Stimulated activated CD4-positive, alpha-beta T cell treated with anti-CD3 and anti-CD28 coated beads, TNF-alpha, amount 100 ng/mL, for 48 hours (primary cell): ENCODE data around the gene STUM.

Source experiments
- DNase-seq, 3 donors: peaks; one replicate each; pipeline ENCODE4 v3.0.0-alpha.2; 2020; ENCODE audit warnings: low read depth in 3 of 3

Gene STUM

DNA sequence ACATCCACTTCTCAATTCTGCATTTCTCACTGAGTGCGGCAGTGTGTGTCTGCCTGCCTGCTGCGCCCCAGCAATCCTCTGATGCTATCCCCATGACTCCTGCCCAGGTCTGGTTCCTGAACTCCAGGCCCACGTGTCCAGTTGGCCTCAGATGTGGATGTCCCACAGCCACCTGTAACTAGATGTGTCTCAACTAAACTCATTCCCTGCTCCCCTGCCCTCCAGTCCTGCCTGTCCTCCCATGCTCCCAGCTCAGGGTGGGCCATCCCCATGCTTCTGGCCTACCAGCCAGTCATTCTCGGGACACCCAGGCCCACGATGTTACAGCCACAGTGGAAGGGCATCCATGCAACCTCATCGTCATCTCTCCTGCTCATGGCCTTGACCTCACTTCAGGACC is 76.8 kb downstream of the STUM start:
- DNase-seq = no peak

DNA sequence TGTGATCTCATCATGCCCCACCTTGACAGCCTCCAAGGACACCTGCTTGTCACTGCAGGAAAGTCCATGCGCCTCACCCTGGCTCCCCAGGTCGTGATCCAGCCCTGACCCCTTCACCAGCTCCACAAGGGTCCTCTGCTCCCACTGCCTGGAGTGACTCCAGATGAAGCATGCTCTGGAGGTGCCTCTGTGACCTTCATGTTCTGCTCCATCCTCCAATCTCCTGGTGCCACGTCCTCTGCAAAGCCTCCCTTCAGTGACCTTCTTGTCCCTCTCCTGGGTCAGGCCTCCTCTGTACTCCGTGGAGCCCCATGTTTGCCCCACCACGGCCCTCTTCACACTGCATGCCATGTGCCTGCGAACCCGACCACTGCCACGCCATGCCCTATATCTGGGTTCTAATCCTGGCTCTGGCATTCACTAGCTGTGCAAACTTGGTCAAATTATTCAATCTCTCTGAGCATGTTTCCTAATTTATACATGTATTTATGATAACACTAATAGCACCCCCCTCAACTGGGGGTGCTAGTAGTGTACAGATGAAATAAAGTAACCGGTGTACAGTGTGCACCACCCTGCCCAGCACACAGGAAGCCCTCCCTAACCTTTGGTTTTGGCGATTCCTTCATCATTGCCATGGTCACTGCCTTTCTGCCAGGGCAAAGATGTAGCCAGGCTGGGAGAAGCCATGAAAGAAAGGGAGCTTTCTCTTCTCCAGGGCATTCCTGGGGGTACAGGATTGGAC is 77.4 kb downstream of the STUM start:
- DNase-seq = no peak

DNA sequence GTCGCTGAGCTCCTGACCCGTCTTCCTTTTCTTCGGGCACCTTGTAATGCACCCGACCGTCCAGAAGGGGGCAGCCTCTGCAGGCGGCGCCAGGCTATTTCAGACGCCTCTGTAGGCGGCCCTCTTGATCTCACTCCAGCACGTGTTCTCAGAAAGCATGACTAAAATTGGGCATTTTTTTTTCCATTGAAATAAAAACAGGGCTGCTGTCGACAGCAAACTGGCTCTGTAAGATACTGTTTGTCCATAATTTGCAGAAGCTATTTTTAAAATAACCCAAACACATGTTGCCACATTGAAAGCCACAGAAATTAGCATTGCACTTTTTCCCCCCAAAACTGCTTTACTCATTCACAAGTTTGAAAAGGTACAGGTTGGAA is 78.0 kb downstream of the STUM start:
- DNase-seq = peak; percentile 70 to 79 (median 76)

DNA sequence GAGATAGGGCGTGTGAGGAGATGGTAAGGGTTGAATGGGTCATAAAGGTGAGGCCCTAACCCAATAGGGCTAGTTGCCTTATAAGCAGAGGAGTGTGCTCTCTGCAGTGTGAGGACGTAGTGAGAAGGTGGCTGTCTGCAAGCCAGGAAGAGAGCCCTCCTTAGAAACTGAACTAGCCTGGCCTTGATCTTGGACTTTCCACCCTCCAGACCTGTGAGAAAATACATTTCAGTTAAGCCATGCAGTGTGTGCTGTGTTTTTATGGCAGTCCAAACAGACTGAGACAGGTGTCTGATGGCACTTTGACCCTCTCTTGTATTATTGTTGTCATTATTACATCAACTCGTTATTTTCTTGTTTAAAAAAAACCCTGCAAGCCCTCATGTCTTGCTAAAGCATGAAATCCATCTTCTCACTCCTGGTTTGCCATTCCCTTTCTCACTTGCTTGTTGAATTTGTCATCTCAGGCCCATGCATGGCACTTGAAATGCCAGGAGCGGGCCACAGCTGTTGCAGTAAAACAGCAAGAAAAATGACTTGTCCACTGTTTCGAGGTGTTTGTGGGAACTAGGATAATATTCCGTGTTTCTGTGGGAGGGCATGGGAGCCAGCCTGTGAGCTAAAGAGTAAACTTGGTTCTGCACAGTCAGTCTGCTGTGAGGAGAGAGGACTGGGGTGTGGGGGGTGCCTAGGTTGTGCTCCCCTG is 78.6 kb downstream of the STUM start:
- no peak for DNase-seq

DNA sequence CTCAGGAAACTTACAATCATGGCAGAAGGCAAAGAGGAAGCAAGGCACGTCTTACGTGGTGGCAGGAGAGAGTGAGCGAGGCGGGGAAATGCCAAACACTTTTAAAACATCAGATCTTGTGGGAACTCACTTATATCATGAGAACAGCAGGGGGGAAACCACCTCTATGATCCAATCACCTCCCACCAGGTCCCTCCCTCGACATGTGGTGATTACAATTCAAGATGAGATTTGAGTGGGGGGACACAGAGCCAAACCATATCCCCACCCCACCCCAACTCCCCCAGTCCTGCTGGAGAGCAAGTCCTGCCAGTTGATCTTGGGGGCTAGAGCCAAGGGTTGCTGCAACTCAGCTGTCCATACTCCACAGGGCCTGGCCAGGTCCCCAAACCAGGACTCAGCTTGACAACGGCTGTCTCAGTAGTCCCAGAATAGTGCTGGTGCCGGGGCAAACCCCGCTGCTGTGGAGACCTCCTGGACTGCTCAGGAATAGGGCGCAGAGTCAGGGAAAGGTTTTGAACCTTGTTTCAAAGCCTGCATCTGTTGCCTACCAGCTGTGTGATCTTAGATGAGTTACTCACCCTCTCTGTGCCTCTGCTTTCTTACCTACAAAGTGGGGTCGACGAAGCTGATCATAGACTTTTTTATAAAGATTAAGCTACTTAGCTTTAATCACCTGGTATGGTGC is 79.5 kb downstream of the STUM start:
- DNase-seq = no peak

DNA sequence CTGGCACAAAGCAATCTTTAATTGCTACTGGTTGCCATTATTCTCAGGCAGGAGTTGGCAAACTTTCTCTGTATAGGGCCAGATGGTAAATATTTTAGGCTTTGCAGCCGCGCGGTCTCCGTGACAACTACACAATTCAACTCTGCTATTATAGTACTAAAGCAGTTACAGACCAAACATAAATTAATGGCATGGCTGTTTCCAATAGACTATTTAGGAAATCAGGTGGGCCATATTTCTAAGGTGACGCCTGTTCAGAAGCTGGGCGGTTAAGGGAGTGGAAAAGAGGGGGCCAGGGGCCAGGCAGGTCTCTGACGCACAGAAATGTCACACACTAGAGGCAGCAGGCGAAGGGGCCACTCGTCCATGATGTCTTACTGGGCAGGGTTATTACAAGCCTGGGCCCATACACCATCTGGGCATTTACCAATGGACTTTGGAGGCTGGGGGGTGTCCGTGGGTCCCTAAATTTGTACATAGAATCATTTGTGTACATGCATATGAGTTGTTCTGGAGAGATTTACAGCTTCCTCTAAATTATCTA is 80.1 kb downstream of the STUM start:
- DNase-seq = no peak

DNA sequence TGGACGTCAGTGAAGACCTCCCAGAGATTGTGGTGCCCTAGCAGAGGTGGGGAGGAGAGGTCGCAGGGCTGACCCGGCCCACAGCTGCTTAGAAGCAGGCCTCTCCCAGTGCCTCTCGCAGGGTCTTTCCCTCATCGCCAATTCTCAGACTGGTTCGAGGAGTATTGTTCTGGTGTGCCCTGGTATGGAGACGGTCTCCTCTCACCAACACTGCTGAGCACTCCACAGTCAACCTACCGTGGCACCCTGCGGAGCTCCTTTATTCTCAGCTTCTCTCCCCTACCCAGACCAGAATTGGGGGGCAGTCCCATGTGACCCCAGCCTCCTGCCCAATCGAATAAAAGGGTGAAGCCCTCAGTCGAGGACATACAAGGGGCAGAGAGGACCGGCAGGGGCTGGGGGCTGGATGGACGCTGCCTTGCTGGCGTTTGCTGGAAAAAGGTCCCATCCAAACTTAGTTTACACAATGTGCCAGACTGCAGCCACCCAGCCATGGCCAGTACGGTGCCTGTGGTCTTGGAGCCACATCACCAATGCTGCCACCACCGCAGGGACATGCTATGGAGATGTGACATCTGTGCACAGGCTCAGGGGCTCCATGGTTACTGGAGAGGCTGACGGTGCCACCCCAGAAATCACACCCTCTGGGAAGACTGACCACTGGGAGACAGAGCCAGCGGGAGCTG is 80.8 kb downstream of the STUM start:
- no peak for DNase-seq

DNA sequence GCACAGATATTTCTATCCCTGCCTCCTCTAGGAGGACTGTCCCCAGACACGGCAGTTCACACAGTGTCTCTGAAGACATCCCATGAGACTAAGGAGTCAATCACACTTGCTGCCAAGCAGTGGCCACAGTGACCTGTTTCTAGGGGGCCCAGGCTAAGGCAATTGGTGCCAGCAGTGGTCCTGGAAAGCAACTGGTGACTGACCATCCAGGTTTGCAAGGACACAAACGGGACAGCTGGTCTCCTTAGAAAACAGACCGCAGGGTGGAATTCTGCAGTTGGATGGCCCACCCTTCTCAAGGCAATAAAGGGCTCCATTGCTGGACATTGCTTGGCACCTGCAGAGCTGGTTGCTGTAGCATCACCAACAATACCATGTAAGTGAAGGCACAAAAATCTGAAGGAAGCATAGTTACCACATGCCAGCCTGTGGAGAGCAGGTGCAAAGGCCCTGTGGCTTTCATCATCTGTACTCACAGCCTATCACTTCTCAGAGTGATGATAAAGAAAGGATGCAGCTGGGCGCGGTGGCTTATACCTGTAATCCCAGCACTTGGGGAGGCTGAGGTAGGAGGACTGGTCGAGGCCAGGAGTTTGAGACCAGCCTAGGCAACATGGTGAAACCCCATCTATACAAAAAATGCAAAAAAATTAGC is 81.5 kb downstream of the STUM start:
- no peak for DNase-seq

DNA sequence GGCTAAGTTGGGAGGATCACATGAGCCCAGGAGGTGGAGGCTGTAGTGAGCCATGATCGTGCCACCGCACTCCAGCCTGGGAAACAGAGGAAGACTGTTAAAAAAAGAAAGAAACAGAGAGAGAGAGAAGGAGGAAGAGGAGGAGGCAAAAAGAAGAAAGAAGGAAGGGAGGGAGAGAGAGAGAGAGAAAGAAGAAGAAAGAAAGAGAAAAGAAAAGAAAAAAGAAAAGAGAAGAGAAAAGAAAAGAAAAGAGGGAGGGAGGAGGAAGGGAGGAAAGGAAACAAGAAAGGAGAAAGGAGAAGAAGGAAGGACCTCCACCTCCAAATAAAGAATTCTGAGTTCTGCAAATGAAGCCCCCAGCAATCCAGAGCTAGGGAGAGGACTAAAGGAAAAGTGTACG is 82.0 kb downstream of the STUM start:
- no peak for DNase-seq

DNA sequence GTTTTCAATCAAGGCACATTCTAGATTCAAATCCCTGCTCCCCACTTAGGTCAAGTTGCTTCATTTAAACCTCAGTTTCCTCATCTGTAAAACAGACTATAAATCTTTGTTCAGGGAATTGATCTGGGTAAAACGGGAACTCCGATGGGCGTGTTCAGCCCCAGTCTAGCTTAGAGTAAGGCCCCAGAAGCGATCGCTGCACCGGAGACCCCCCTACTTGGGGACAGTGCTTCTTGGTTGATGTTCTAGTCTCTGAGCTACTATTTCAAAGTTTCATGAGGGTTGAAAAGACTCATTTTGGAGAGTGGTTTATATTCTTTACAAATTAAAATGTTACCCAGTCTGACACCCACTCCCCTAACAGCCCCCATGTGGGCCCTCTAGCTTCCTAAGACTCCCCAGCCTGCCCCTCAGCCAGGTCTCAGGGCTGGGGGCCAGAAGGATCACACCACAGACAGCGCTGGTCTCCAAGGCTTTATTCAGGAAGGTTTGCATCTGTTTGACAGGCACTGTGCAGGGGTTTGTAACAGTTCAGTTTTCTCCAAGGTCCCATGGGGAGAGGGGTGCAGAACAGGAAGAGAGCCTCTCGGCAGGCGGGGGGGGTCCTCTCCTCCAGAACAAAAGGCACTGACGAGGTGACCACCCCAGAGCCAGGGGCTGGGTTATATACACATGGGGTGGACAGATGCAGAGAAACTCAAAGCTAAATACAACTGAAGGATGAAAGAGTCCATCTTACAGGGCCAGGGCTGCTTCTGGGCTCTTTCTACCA is 82.9 kb downstream of the STUM start:
- DNase-seq = no peak

DNA sequence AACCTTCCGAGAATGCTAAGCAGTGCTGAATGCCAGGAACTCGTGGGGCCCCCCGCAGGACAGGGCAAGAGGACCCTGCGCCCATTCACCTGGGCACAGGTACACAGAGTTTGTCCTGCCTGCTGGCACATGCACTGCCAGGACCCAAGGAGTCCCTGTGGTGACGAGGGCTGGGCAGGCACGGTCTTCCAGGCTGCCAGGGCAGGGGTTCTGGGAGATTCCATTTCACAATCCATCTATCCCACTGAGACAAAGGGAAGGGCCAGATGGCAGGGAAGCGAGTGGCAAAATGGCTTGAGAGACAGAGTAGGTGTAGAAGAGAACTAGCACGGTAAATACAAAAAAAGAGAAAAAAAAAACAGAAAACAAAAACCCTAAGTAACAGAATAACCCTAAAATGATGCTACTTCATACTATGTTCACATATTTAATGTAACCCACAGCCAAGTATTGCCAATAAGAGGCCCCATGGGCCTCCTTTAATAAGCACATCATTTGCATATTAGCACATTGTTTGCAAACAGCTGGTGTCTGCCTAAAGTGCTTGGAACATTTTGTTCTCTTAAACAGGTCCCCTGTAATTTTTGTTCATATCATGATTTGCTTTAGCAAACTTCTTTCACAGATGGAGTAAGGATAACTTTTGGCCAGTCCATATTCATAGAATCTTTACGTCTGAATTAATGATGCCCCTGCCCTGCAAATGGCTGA is 83.8 kb downstream of the STUM start:
- no peak for DNase-seq

DNA sequence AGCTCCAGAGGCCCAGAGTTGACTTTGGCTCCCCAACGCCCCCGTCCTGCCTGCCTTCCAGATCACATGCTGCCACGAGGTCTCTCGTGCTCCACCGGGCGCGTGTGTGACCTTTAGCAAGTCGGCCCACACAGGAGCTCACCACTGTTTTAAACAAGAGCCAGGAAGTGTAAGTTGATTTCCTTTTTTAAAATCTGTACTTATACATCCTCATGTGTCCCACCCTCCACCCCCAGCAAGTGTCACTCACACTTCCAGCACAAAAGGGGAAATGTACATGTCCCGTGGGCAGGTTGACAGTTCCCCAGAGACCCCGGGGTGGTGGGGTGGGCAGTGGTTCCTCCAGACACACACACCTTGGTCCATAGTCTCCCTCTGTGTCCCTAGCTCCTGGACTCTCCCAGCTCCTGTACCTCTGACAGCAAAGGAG is 84.4 kb downstream of the STUM start:
- no peak for DNase-seq

DNA sequence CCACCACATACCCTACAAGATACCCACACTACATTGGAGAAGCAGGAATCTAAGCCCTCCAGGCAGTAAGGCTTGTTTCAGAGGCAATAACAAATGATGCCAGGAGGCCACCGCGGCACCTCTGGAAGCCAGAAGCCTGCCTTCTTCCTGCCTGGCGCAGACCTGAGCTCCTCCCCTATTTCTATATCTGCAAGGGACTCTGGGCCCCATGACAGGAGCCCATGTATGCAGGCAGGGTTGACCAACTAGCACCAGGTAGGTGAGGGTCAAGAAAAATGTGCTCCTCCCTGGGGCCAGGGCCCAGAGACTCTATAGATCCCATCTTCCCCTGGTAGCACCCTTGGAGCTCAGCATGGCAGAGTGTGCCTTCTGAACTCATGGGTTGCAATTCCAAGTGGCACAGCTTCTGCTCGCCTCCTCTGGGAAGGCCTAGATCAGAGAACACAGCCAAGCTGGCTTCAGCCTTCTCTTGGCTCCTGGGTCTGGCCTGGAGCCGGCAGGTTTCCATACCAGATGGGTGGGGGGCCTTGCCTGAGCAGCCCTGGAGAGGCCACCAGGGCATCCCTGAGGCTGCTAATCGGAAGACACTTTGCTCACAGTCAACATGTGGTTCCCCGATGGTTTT is 85.1 kb downstream of the STUM start:
- DNase-seq = no peak

DNA sequence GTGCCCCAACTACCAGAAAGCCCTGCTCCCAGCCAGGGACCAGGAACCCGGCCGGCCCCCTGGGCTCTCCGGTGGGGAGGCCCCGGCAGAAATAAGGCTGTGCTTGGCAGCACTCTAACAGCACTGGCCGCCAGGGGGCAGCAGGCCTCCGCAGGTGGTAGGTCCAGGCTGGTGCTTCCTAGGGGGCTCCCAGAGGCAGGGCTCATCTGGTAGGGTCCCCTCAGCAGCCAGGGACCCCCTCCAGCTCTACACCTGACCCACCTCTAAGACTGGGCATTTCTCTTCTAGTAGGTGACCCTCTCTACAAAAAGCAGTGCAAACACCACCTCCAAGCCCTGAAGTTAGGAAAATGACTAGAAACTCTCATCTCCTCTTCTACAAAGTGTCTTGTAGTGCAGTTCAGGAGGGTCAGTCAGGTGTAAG is 85.6 kb downstream of the STUM start:
- peak; percentile 58 to 77 (median 68) for DNase-seq

DNA sequence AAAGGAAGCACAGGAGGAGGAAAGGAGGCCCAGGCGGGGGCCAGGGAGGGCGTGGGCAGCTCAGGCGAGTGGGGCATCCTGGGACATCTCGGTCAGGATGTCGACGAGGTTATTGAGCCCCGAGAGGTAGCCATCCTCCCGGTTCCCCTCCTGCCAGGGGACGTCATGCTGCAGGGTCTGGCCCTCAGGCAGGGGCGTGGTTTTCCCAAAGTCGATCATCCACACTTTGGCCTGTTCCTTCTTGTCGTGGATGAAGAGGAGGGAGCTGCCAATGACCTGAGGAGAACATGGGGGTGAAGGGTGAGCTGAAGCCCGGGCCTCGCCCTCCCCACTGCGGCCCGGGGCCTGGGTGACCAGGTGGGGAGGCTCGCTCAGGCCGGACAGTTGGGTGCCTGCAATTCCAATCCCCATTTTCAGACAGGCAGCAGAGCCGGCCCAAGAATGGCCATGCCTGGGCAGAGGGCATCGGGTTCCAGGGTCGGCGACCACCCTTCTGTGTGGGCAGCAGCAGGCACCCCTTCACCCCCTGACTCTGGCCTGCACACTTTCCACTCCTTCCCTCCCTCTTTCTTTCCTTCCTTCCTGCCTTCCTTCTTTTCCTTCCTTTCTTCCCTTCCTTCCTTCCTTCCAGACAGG is 86.2 kb downstream of the STUM start:
- DNase-seq = no peak

DNA sequence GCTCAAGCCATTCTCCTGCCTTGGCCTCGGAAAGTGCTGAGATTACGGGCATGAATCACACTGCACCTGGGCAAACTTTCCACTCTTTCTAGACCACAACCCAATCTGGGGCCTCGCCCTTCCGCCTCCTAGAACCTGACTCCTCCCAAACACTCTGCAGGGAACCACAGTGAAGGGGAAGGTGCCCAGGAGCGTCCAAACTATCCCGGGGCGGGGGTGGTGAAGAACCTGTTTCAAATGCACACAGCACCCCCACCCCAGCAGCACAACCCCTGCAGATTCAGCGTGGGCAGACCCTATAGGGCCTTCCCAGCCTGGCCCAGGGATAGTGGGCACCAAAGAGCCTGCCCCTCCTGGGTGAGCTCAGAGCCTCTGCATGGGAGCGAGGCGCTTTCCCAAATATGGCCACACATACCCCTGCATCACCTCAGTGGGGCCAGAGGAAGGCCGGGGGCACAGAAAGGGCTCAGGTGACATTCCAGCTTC is 86.9 kb downstream of the STUM start:
- DNase-seq = peak in 1 of 3 donors; percentile 50

DNA sequence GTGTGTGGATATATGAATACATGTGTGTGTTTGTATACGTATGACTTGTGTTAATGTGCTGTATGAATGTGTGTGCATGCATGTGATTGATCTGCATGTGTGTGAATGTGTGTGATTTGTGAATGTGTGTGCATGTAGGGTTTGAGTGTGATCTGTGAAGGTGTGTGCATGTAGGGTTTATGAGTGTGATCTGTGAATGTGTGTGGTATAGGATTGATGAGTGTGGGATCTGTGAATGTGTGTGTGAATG is 88.2 kb downstream of the STUM start:
- no peak for DNase-seq

DNA sequence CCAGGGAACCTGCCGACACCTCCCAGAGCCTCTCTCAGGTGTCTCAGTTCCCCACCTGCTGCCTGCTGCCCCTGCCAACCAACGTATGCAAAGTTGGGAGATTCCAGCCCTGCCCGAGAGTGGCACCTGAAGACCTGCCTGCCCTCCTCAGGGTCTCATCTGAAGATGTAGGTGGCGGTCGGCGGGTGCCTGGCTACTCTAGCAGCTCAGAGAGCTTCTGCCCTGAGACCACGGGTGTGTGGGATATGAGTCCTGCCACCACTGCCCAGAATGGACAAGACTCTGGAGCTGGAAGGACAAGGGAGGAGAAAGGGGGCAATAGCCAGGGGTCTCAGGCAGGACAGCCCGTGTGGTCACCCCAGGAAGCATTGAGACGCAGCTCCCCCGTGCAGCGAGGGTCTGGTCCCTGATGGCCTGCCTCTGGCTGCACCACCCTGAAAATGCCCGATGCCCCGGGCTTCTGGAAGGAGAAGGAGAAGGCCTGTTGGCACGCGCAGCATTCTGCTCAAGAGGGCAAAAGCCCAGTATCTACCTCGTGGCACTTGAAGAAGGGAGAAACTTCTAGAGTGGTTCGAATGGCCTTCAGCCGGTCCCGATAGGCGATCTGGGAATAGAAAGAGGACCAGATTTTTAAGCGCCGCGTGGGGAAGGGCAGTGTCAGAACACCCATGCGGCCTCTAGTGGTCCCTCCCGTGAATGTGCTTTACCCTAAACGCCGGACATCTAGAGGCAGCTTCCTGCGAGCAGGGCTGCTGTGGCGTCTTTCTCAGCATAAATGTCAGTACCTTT is 88.8 kb downstream of the STUM start:
- DNase-seq = no peak
